Activated naive CD8-positive, alpha-beta T cell treated with anti-CD3 and anti-CD28 coated beads, Interleukin-2, amount 50 U/mL, for 16 hours (primary cell): Measurements from ENCODE around the gene MAGEA6.
"Not testable (repeated sequence)": the region's sequence is repeated elsewhere in the genome, so short reads cannot be mapped to it uniquely, and the experiment has no call there.

ENCODE experiments used
- DNase-seq: peaks from one replicate; pipeline ENCODE4 v3.0.0-alpha.2; 2020; ENCODE audit warnings: low read depth, low spot score

MAGEA6 gene

GRCh38 chrX:152734143-152734858 is 35.2 kb downstream of the MAGEA6 start:
- not testable (repeated sequence) for DNase-seq

DNA sequence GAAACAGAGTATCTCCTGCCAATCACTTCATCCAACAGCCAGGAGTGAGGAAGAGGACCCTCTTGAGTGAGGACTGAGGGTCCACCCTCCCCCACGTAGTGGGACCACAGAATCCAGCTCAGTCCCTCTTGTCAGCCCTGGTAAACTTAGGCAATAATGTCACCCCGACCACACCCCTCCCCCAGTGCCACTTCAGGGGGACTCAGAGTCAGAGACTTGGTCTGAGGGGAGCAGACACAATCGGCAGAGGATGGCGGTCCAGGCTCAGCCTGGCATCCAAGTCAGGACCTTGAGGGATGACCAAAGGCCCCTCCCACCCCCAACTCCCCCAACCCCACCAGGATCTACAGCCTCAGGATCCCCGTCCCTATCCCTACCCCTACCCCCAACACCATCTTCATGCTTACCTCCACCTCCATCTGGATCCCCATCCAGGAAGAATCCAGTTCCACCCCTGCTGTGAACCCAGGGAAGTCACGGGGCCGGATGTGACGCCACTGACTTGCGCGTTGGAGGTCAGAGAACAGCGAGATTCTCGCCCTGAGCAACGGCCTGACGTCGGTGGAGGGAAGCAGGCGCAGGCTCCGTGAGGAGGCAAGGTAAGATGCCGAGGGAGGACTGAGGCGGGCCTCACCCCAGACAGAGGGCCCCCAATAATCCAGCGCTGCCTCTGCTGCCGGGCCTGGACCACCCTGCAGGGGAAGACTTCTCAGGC is 36.1 kb downstream of the MAGEA6 start, which contains the start of the genes CSAG1 and MAGEA12:
CSAG1 (minus strand) TSS at position 461 of the 715 bp plus-strand sequence. CDS start 1,261 bp downstream, outside the sequence.
MAGEA12 (plus strand) TSS at position 497 of the 715 bp plus-strand sequence. CDS start 2,405 bp downstream, outside the sequence.
- no peak for DNase-seq

- no peak for DNase-seq
Measured at GRCh38 chrX:152725409-152725808, 44.1 kb downstream of the MAGEA6 start.
